Subcutaneous adipose tissue (tissue), 4 donors: ENCODE measurements around the gene DPH6. TPM values are rescaled to one million over a fixed set of nuclear protein-coding genes. Genes with fewer than 3 reads are reported as not detected.

Experiments used
- total RNA-seq, 4 donors: library from RNA; depleted of rRNA; stranded (reverse); fragments of >200 nt; gene quantifications; one replicate each; pipeline ENCODE4 v1.1.0, GENCODE V29; 2016
- TF ChIP-seq, protein P1 (sequence below): fragments of 450-650 bp; IDR thresholded peaks from one replicate; pipeline ENCODE4 v1.5.1; 2016; ENCODE audit warnings: low read depth, mild to moderate bottlenecking, control low read depth, antibody characterized with exemption, moderate library complexity

DPH6 gene
- total RNA-seq, 4 donors from 2014 or later: 10.2 to 22.3 (median 20.1) TPM

- TF ChIP-seq, protein P1, sequence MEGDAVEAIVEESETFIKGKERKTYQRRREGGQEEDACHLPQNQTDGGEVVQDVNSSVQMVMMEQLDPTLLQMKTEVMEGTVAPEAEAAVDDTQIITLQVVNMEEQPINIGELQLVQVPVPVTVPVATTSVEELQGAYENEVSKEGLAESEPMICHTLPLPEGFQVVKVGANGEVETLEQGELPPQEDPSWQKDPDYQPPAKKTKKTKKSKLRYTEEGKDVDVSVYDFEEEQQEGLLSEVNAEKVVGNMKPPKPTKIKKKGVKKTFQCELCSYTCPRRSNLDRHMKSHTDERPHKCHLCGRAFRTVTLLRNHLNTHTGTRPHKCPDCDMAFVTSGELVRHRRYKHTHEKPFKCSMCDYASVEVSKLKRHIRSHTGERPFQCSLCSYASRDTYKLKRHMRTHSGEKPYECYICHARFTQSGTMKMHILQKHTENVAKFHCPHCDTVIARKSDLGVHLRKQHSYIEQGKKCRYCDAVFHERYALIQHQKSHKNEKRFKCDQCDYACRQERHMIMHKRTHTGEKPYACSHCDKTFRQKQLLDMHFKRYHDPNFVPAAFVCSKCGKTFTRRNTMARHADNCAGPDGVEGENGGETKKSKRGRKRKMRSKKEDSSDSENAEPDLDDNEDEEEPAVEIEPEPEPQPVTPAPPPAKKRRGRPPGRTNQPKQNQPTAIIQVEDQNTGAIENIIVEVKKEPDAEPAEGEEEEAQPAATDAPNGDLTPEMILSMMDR: no peak
These were observed 5.9 kb downstream of the DPH6 start for GRCh38 chr15:35540021-35540420.

DNA sequence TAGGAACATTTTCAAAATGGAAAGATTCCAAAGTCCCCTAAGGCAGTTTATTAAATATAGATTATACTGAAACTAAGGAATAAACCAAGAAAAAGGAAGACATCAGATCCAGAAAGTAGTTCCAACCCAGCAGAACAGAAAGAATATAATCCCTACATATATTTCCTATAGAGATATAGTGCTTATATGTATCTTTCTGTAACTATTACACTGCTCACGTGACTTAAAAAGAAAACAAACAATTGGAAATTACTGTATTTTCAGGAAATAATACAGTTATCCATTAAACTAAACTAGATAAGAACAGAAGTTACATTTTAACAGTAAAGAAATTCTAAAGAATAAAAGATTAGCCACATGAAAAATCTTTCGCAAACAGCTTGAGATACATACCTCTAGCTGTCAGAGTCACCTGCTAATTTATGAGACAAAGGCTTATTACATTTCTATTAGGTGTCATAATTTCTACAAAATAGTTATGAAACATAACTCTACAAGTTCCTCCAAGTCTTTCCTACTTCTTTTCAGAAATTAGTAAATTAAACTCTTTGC lies 10.5 kb downstream of the DPH6 start:
- TF ChIP-seq, protein P1: no peak

DNA sequence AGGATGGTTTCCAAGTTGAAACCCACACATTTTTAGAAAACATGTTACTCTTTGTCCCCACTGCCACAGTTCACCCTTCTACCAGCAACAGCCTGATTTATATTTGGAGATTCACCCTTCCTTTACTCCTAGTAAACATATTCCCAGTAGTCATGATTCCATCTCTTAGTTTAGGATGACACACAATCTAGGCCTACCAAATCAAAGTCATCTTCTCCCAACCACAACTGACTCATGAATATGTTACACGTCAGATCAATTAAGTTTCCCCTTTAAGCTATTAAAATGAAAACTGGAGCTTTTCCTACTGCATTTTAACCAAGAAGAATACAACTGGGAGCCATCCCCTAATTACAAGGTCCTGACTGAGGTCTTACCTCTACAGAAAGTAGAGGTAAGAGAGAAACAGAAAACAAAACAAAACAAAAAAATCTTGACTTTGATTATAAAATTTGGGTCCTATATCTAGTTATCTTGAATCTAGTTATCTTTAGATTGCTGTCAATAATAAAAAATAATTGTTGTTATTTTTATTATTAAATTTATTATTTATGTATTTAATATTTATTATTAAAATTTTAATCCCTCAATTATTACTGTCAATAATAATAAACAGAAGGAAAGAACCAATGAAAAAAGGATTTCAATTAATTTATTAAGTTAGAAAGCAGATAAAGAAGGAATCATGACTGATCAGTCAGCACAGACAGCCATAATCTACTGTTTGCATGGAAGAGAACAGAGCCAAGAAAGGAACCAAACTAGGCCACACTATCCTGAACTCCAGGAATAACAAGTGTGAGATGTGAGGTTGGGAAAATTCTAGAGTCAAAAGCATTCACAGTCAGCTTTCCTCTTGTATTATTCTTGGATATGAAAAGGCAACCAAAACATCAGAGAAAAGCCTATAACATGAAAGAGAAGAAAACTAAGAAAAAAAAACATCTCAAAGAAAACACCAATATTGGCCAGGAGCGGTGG lies 12.5 kb downstream of the DPH6 start:
- TF ChIP-seq, protein P1: no peak

- TF ChIP-seq, protein P1: no peak
These were observed 15.3 kb downstream of the DPH6 start for GRCh38 chr15:35530698-35531097.

DNA sequence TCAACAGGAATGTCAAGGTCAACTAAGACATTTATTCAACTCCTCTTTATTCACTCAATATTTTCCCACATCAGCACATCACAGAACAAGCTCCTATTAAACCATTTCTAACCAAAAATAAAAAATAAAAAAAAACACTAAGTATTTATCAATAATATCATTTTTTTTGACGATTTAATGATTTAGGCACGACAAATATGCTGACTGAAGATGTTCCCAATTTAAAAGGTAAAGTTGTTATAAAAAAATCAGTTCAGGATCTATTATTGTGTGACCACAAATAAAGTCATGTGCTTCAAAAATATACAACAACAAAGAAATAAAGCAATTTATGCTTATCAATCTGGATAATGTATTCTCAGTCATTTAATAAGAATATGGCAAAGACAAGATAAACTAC lies 16.2 kb downstream of the DPH6 start:
- TF ChIP-seq, protein P1: no peak

DNA sequence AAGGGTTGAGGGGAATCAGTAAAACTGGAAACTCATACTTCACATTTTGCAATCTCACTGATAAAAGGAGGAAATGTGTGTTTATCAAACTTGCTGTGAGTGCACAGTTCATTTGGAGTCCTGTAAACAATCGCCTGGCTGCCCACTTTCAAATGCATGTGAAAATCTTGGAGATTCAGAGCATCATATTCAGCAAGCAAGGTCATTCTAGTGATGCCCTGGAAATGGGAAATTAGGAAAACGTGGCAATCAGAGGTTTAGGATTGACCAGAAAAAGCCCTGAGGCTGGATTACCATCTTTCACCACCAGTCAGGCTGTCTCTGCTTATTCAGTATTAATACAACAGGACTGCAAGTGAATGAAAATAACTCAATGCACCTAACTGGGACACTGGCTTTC lies 23.9 kb downstream of the DPH6 start:
- TF ChIP-seq, protein P1: no peak

GRCh38 chr15:35519541-35520149 lies 26.3 kb downstream of the DPH6 start:
- TF ChIP-seq, protein P1: no peak
